NCI-H82 treated with DMSO at 0.1 percent for 48 hours (cell line): Measurements from ENCODE around the gene GPR137.
"Not testable (repeated sequence)": the region's sequence is repeated elsewhere in the genome, so short reads cannot be mapped to it uniquely, and the experiment has no call there.

ENCODE experiments used
- DNase-seq: peaks from one replicate; lab custom pipeline; 2025; ENCODE audit not compliant: unreplicated experiment; lab: John Stamatoyannopoulos, UW

Gene GPR137, protein sequence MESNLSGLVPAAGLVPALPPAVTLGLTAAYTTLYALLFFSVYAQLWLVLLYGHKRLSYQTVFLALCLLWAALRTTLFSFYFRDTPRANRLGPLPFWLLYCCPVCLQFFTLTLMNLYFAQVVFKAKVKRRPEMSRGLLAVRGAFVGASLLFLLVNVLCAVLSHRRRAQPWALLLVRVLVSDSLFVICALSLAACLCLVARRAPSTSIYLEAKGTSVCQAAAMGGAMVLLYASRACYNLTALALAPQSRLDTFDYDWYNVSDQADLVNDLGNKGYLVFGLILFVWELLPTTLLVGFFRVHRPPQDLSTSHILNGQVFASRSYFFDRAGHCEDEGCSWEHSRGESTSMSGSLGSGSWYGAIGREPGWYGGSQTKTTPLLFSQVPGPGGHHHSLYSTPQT

DNA sequence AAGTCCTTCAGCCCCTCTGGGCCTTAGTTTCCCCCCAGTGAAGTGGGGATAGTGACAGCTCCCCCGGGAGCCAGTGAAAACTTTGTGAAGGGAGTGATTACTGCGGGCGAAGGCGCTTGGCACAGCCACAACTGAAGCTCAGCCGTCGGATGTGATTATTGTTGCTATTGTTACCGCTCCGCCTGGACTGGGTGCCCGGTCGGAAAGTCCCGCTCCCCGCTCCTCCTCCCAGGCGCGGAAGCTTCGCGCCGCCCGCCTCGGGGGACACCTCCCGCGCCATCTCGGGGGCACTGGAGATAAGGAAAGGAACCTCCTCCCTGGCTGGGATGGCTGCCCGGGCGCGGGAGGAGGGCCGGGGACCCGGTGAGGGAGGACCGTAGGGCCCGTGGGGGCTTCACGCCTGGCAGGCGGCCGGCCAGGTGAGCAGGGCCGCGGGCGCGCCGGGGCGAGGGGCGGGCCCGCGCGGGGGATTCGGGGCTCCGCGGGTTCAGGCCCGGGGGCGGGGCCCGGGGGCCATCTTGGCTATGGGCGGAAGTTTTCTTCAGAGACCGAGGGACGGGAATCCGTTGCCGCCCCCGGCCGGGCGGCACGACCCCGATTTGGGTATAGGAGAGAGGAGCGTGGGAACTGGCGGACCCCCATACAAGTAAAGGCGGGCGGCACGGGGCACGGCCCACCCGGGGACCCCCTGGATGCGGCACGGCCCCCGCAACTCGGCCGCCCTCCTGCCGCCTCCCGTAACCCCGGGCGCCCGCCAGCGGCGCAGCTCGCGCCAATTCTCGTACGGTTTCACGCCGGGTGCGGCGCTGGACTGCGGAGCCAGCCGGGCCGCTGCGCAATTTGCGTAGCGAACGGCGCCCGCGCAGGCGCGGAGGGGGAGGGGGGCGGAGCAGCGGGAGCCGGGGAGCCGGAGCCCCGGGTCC is at the start of gene GPR137:
TSS of gene GPR137 (plus strand) at position 887 of the 923 bp plus-strand sequence. CDS start 677 bp downstream, outside the sequence.
- DNase-seq = peak; percentile 26

DNA sequence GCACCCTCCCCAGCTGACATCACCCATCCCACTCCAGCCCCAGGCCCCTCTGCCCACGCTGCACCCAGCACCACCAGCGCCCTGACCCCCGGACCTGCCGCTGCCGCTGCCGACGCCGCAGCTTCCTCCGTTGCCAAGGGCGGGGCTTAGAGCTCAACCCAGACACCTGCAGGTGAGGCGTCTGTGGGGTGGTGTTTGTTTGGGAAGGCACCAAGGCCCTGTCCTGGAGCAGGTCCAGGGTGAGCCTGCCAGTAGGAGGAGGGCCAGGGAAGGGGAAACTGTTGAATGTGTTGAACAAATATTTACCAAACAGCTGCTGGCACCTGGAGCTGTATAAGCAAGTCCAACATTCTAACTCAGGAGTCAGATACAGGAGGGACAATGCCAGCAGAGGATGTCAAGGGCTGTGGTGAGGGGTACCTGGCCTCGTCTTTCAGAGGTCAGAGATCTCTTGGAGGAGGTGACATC is 48.1 kb upstream of the GPR137 start:
- no peak for DNase-seq

DNA sequence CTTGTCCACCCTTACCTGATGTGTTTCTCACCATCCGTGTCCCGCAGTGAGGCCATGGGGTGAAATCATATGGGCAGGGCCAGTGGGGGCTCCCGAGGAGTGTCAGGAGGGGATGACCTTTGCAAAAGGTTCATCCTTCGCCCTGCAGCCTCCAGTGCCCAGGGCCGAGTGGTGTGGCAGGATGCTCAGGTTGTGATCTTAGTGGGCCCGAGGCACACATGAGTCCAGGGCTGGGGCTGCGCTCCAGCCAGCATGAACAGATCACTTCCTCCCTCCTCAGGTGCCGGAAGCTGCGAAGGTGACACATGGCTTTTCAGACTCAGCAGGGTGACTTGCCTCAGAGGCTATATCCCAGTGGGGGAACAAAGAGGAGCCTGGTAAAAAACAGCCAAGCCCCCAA is 47.6 kb upstream of the GPR137 start:
- no peak for DNase-seq

DNA sequence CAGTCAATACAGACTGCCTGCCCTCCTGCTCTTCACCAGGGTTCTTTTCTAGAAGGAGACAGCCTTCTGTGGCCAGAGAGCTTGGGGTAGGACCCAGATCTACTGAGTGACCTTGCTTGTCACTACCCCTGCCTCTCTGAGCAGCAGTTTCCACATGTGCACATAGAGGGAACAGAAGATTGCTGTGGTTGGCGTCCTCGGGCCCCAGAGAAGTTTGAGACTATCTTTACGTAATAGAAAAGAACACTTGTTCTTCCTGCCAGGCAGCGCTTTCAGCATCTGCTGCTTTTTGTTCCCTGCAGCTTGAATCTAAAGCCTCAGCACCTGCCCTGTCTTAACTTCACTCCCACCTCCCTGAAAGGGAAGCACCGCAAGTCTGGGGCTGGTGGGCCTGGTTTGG is 46.6 kb upstream of the GPR137 start:
- no peak for DNase-seq

DNA sequence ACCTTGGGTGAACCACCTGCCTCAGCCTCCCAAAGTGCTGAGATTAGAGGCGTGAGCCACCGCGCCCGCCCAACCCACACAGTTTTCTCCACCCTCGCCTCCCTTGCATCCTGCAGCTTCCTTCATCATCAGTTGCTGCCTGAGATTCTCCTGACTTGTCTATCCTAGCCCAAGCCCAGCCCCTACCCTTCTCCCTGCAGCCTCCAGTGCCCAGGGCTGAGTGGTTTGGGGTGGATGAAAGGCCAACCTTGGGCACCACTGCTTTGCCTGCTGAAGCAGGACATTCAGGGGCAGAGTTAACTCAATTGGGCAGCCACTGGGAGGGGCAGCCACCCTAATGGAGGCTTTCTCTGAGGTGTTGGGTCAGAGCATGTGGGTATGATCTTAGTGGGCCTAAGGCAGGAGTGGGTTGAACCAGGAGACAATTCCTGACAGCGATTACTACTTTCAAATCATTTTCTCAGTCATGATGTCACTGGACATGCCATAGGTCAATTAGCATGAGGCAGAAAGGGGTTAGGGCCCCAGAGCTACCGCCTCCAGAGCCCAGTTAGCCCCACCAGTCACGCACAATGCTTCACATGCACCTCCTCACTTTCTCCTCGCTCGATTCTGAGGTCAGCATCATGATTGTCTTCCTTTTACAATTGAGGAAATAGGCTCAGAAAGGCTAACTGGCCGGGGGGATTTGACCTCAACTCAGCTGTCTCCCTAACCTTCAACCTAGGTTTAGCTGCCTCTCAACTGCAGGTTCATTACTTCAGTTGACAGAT is 45.8 kb upstream of the GPR137 start:
- DNase-seq = no peak

DNA sequence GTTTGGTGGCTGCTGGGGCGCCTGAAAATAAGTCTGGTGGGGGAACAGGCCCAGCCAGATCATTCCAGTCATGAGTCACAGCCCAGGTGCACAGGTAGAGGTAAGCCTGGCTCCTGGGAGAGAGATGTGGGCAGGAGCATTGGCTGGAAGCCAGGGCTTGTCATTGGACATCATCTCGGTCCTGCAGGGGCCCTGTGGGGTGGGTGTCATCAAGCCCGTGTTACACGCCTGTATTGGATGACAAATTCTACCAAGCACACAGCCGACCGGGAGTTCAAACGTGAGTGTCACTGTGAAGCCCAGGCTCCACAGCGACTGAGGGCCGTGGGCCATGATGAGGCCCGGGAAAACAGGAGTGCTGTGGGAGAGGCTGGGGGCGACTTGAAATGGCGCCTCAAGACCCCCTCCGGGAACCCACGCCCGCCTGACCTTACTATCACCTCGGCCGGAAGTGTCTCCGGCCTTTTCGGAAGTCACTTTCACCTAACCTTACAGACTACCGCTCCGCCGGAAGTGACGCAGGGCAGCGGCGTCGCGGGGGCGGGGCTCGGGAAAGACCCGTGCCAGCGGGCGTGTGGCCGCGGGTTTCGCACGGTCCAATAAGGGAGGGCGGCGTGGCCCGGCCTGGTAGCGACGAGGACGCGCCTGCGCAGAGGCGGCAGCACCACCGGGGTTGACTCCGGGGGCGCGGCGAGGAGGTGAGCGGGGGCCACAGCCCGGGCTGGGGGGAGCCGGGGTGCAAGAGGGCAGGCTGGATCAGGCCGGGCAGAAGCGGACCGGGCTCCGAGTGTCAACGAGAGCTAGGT is 45.0 kb upstream of the GPR137 start, which contains the start of gene FKBP2:
TSS of gene FKBP2 (plus strand) at position 661 of the 806 bp plus-strand sequence. CDS start 1,293 bp downstream, outside the sequence.
- DNase-seq = peak; percentile 71

DNA sequence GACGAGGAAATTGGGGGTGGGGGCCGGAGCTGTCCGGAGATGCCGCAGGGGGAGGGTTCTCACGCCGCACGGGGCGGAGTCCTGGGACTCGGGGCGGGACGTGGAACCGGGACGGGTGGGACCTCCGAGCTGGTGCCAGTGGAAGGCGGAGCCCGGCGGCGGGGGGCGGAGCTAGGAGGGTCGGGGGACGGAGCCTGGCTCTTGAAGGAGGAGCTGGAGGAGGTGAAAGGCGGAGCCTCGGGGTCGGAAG is 44.5 kb upstream of the GPR137 start:
- DNase-seq = peak; percentile 93

DNA sequence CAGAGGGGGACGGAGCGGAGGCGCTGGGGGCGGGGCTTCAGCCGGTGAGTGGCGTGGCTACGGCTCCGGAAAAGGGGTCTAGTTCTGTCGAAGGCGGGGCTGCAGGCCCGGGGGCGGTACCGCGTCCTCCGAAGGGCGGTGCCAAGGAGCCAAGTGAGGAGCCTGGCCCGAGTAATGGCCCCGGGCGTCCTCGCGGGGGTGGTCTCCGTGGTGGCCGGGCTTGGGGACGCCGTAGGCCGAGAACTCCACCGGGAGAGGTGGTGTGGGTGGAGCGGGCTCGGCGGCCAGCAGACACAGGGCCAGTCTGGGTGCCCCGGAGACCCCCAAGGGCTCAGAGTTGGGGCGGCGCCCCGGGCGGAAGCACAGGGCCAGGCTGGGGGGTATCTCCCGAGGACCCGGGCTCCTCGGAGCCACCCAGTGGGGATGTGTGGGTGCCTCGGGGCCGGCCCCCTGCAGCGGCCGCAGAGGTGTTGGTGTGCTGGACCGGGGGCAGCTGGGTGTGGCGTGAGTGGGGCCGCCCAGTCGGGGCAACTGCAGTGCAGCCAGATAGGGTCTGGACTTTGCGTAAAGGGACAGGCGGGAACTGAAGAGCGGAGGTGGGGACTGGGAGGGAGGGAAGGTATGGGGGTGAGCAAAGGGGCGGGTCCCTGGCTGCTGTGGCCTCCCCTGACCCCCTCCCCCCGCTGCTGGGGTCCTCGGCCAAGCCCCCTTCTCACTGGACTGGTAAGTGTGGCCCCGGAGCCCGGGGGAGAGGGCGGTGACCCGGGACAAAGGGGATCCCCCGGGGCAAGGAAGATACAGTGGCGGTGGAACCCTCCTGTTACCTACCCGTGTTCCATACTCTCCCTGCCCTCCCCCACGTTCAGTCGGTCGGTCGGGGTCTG is 43.9 kb upstream of the GPR137 start:
- no peak for DNase-seq

DNA sequence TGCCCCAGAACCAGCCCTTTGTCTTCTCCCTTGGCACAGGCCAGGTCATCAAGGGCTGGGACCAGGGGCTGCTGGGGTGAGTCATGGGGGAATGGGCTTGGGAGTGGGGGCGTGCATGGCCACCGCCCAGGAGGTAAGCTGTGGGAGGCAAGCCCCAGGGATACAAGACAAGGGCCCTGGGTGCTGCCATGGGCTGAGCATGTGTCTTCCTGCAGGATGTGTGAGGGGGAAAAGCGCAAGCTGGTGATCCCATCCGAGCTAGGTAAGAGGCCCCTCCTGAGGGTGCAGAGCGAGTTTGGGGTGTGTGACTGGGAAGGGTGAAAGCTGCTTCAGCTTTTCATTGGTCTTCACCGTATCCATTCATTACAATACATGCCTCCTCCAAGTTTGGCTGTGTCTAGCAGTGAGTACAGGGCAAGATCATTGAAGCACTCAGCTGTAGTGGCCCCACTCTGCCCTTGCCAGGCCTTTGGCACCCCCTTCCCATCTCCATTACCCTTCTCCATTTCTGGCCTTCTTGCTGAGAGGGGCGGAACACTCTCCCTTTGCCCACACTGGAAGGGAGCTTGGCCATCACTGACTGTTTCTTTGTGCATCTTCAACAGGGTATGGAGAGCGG is 42.3 kb upstream of the GPR137 start:
- DNase-seq = no peak

DNA sequence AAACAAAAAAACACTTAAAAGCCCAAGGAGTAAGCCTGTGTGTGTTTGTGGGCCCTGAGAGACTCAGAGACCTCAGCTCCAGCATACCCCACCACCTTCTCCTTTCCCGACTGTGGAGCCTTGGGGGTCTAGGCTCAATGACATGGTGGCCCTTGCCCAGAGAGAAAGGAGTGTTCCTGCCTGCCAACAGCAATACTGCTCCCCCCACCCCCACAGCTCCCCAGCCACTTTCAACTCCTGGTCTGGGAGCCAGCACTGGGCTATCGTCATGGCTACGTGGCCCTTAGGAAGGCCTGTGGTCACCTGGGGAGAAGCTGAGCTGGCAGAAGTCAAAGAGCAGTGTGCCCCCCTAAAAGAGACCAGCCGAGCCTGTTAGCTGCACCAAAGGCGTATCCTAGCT is 41.5 kb upstream of the GPR137 start:
- no peak for DNase-seq

DNA sequence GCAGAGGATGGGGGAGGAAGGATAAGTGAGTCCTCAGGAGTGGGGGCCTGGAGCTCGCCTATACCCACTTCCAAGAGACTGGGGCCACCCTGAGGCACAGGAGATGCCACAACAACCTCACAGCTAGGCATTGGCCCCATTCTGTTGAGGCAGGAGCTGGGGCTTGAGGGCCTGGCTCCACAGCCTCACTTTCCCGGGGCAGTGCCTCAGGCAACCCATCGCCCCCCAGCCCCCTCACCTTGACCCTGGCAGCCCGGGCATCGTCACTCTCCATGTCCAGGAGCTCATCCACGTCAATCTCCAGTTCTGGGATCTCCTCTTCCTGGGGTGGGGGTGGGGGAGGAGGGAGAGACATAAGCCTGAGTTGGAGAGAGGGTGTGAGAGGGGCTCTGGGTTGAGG is 40.7 kb upstream of the GPR137 start:
- no peak for DNase-seq

DNA sequence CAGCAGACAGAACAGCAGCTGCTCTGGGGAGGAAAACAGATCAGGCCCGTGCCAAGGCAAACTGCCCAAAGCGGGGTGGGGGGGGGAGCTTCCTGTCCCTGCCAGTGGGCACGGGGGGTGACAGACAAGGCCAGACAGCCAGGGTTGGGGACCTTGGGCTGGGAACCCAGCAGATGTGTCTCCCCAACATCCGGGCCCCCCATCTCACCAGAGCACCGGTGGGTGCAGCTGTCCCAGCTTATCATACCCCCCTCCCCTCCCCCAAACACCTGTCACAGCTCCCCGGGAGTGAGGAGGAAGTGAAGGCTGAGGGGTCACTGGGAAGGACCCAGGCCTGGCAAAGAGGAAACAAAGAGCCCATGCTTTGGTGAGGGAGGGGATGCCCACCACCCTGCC is 40.2 kb upstream of the GPR137 start:
- DNase-seq = no peak

DNA sequence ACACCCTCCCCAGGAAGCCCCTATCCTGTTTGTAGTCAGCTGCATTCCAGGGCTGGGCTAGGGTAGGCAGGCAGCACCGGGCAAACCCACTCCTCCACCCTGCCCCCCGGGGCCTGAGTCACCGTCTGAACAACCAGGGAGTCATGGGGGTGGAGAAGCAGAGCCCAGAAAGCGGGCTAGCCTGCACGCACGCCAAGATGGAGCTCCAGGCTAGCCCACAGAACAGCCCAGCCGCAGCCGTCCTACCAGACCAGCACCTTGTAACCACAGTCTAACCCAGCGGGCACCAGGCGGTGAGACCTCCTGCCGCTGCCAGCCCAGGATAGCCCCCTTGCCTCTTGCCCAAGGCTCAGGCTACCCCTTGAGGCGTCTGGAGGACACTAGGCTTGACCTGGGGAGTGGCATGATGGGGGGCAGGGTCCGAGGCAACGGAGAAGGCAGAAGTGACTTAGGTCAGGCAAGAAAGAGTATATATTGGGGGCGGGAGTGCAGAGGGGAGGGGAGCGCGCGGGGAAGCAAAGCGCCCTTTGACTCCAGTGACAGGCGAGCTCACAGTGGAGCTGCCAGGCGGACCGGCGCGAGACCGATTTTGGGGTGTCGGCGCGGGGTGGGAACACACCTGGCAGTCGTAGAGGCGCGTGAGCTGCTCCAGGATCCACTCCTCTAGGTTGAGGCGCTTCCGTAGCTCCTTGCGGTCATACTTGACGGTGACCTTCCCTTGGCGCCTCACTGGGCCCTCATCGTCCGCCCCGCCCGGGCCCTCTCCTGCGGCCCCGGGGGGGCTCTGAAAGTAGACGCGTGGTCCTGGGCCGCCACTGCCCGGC is 39.6 kb upstream of the GPR137 start:
- no peak for DNase-seq

DNA sequence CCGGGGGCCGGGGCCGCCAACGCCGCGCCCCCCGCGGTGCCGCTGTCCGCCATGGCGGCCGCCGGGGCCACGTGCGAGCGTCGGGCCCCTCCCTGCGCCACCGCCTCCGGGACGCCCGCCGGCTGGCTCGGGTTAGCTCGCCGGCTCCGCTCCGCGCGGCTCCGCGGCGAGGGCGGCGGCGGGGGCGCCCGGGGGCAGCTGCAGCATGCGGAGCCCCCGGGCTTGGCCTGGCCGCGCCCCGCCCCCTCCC is 39.1 kb upstream of the GPR137 start:
- not testable (repeated sequence) for DNase-seq

DNA sequence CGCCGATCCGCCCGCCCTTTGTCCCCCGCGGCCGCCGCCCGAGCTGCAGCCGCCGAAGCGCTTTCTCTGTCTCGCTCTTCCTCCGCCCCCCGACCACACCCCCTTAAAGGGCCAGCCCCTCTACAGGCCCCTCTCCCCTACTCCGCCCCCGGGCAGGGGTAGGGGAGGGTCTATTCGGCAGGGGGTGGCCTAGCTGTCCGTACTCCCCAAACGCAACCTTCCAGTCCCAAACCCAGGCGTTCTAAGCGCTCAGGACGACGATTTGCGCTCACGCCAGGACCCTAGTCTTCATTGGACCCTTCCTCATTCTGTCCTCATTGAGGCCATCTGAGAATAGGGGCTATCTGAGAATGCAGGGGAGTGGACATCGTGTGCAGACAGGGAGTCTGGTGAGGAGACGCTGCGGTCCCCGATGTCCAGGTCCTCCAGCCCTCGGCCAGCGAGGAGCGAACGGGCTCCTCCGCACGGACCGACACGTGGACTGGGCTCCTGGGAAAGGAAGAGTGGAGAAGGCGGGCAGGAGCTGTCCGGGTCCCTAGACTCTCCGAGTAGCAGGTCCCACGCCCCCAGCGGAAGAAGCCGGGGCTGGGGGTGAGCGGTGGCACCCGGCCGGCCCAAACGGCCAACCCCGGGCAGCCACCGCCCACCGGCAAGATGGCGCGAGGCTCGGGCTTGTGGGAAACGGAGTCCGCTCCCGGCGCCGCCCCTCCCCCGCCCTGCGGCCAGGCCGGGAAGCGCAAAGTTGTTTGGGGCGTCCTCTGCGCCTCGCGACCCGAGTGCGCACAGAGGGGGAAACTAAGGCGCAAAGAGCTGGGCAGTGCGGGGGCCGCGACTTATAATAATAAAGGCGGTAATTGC is 38.5 kb upstream of the GPR137 start, which contains the start of gene PPP1R14B:
TSS of gene PPP1R14B (minus strand) at position 73 of the 858 bp plus-strand sequence. CDS start 270 bp downstream, outside the sequence.
- DNase-seq = peak; percentile 54

DNA sequence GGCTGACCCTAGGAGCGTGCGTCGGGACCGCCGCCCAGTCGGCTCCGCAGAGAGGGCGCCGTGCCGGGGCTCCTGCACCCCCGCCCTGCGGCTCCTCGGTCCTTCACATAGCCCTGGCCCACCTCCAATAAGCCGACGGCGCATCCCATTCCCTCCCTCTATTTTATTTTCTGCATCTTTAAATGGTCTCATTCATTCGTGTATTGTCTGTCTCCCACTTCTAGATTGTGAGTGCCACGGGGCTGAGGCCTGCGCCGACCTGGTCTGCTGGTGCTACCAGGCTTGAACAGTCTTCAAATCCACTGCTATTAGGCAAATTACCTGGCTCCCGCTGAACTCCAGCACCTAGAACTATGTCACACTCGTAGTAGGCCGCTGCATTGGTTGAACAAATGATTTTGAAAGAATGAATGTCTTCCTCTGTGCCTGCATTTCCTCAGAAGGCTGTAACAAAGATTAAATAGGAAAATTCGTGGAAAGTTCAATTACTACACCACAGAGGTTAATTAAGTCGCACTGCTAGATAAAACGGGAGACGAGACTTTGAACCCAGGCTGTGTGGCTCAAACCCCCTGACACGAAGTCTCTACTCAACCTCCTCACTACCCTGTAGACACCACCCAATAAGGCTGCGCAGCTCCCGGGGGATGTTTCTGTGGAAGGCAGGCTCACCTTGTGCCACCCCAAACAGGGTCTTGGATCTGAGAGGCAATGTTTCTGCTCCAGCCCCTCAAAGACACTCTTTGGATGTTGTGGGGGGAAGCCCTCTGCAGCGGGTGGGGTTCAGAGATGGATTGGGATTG is 37.7 kb upstream of the GPR137 start:
- no peak for DNase-seq

DNA sequence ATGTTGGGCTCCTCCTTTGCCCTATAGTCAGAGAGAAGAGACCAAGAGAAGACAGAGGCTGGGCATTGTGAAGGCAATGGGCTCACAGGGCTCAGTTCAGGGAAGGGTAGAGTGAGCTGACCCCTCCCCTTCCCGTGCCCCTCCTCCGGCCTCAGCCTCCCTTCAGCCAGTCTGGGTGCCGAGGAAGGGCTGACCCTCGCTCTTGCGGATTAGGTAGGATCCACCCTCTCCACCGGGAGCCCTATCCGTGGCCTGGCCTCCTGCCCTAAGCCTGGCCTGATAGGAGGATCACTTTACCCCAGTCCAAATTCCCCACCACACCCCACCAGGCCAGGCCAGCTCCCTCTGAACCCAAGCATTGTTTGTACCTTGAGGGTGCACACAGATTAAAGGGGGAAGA is 37.1 kb upstream of the GPR137 start:
- no peak for DNase-seq
